Measurements from ENCODE around the gene IL10.

The IL10 gene

DNA sequence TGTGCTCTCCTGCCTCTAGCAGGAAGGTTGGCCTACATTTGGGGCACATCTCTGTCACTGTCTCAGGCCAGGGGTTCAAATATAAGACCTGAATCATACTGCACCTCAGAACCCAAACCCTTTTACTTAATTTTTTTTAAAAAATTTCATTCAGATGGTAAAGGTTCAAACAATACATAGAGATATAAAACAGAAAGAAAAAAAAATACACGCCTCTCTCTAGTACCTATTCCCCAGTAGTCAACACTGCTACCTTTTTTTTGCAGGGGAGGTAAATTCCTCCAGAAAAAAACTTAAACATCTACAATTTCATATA is 54.7 kb downstream of the IL10 start:
- TF ChIP-seq, protein P1, sequence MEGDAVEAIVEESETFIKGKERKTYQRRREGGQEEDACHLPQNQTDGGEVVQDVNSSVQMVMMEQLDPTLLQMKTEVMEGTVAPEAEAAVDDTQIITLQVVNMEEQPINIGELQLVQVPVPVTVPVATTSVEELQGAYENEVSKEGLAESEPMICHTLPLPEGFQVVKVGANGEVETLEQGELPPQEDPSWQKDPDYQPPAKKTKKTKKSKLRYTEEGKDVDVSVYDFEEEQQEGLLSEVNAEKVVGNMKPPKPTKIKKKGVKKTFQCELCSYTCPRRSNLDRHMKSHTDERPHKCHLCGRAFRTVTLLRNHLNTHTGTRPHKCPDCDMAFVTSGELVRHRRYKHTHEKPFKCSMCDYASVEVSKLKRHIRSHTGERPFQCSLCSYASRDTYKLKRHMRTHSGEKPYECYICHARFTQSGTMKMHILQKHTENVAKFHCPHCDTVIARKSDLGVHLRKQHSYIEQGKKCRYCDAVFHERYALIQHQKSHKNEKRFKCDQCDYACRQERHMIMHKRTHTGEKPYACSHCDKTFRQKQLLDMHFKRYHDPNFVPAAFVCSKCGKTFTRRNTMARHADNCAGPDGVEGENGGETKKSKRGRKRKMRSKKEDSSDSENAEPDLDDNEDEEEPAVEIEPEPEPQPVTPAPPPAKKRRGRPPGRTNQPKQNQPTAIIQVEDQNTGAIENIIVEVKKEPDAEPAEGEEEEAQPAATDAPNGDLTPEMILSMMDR (IDR thresholded peaks at IDR 0.05) = no peak
- Histone ChIP-seq H3K27ac (peak overlapping the region; percentile 61), H3K9me3 (no peaks in the 10 kb centered on the region), H3K27me3 (no peaks in the 10 kb centered on the region), H3K4me3 (ENCODE audit: low read depth in 1 of 2, low read length in 1 of 2) (no peak overlapping the region), H3K36me3 (no peaks in the 10 kb centered on the region), H3K4me1 (ENCODE audit: control insufficient read depth in 1 of 2, insufficient read depth in 1 of 2, low read depth in 1 of 2, low read length in 1 of 2) (peaks cover 69 to 93% of the 10 kb centered on the region in 2 experiments)
